Measurements from ENCODE around the gene PROC.

The PROC gene

GRCh38 chr2:127425540-127426490, 7.6 kb downstream of the PROC start:
- TF ChIP-seq CTCF (IDR thresholded peaks at IDR 0.05) = no peak
- TF ChIP-seq ZFX (IDR thresholded peaks at IDR 0.05; ENCODE audit: borderline replicate concordance) = no peak
- no peak overlapping the region for H3K27ac ChIP-seq

- H3K27ac ChIP-seq = no peak overlapping the region
- TF ChIP-seq ZFX (IDR thresholded peaks at IDR 0.05; ENCODE audit: borderline replicate concordance) = no peak
- no peak for TF ChIP-seq CTCF (IDR thresholded peaks at IDR 0.05)
Observed at GRCh38 chr2:127426501-127427354, 8.5 kb downstream of the PROC start.

- no peak overlapping the region for H3K27ac ChIP-seq
- TF ChIP-seq CTCF (IDR thresholded peaks at IDR 0.05) = no peak
- TF ChIP-seq ZFX (IDR thresholded peaks at IDR 0.05; ENCODE audit: borderline replicate concordance) = no peak
Observed at GRCh38 chr2:127427376-127428056, 9.3 kb downstream of the PROC start.

GRCh38 chr2:127428057-127428814, 10.0 kb downstream of the PROC start:
- no peak overlapping the region for H3K27ac ChIP-seq
- no peak for TF ChIP-seq ZFX (IDR thresholded peaks at IDR 0.05; ENCODE audit: borderline replicate concordance)
- no peak for TF ChIP-seq CTCF (IDR thresholded peaks at IDR 0.05)

GRCh38 chr2:127428815-127429109, 10.5 kb downstream of the PROC start:
- no peak for TF ChIP-seq ZFX (IDR thresholded peaks at IDR 0.05; ENCODE audit: borderline replicate concordance)
- H3K27ac ChIP-seq = no peak overlapping the region

GRCh38 chr2:127429291-127429690, 11.1 kb downstream of the PROC start:
- no peak overlapping the region for H3K27ac ChIP-seq
- no peak for TF ChIP-seq ZFX (IDR thresholded peaks at IDR 0.05; ENCODE audit: borderline replicate concordance)
- no peak for TF ChIP-seq CTCF (IDR thresholded peaks at IDR 0.05)

Data from 22Rv1 (cell line).